Measurements from ENCODE around the gene TMEM270. TPM values are rescaled to one million over a fixed set of nuclear protein-coding genes. Genes with fewer than 3 reads are reported as not detected.

The TMEM270 gene
- polyA plus RNA-seq, 1 donor from 2014 or later = not detected

DNA sequence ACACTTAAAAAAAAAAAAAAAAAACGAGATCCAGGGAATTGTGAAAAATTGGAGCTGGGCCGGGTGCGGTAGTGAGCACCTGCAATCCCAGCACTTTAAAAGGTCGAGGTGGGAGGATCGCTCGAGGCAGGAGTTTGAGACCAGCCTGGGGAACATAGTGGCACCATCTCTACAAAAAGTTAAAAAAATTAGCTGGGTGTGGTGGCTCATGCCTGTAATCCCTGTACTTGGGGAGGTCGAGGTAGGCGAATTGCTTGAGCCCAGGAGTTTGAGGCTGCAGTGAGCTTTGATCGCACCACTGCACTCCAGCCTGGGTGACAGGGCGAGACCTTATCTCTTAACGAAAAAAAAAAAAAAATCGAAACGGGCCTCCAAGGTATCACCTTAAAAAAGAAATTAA, 28.2 kb upstream of the TMEM270 start:
- Histone ChIP-seq H3K79me2 (replicated peaks; ENCODE audit: insufficient read depth, low read length) (no peaks in the 10 kb centered on the region), H2AFZ (ENCODE audit: low read depth, low read length) (no peak overlapping the region), H3K9me3 (ENCODE audit: low read length) (peaks cover 4% of the 10 kb centered on the region), H3K27me3 (ENCODE audit: insufficient read depth, low read depth, low read length) (no peaks in the 10 kb centered on the region), H4K20me1 (ENCODE audit: insufficient read depth) (no peaks in the 10 kb centered on the region), H3K9ac (ENCODE audit: low read length) (no peak overlapping the region), H3K36me3 (ENCODE audit: insufficient read depth, low read length) (no peaks in the 10 kb centered on the region), H3K27ac (ENCODE audit: low read length) (no peak overlapping the region), H3F3A (ENCODE audit: insufficient read depth, low read length, poor library complexity, severe bottlenecking) (no peaks in the 10 kb centered on the region), H3K9me2 (ENCODE audit: insufficient read depth, low read length) (no peaks in the 10 kb centered on the region), H3K4me3 (ENCODE audit: low read length) (no peak overlapping the region), H3K4me2 (ENCODE audit: low read length) (no peak overlapping the region)
- TF ChIP-seq CTCF (IDR thresholded peaks at IDR 0.05; ENCODE audit: poor library complexity, severe bottlenecking) (no peak), EZH2 (IDR thresholded peaks at IDR 0.05; ENCODE audit: borderline replicate concordance, insufficient read depth, low read length, poor library complexity, severe bottlenecking) (no peak), MXI1 (conservative IDR thresholded peaks at IDR 0.05; ENCODE audit: poor library complexity, severe bottlenecking) (no peak), EP300 (conservative IDR thresholded peaks at IDR 0.05; ENCODE audit: poor library complexity, severe bottlenecking) (no peak), RAD21 (conservative IDR thresholded peaks at IDR 0.05) (no peak), TAF1 (IDR thresholded peaks at IDR 0.05; ENCODE audit: low read depth) (no peak)
- TF ChIP-seq, protein P1, sequence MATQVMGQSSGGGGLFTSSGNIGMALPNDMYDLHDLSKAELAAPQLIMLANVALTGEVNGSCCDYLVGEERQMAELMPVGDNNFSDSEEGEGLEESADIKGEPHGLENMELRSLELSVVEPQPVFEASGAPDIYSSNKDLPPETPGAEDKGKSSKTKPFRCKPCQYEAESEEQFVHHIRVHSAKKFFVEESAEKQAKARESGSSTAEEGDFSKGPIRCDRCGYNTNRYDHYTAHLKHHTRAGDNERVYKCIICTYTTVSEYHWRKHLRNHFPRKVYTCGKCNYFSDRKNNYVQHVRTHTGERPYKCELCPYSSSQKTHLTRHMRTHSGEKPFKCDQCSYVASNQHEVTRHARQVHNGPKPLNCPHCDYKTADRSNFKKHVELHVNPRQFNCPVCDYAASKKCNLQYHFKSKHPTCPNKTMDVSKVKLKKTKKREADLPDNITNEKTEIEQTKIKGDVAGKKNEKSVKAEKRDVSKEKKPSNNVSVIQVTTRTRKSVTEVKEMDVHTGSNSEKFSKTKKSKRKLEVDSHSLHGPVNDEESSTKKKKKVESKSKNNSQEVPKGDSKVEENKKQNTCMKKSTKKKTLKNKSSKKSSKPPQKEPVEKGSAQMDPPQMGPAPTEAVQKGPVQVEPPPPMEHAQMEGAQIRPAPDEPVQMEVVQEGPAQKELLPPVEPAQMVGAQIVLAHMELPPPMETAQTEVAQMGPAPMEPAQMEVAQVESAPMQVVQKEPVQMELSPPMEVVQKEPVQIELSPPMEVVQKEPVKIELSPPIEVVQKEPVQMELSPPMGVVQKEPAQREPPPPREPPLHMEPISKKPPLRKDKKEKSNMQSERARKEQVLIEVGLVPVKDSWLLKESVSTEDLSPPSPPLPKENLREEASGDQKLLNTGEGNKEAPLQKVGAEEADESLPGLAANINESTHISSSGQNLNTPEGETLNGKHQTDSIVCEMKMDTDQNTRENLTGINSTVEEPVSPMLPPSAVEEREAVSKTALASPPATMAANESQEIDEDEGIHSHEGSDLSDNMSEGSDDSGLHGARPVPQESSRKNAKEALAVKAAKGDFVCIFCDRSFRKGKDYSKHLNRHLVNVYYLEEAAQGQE (IDR thresholded peaks at IDR 0.05; ENCODE audit: borderline replicate concordance) = no peak

GRCh38 chr7:73833251-73833919, 27.6 kb upstream of the TMEM270 start:
- Histone ChIP-seq H3K36me3 (ENCODE audit: insufficient read depth, low read length) (no peaks in the 10 kb centered on the region), H3K4me2 (ENCODE audit: low read length) (no peak overlapping the region), H3K9me3 (ENCODE audit: low read length) (peaks cover 4% of the 10 kb centered on the region), H3K4me3 (ENCODE audit: low read length) (no peak overlapping the region), H4K20me1 (ENCODE audit: insufficient read depth) (no peaks in the 10 kb centered on the region), H3K9ac (ENCODE audit: low read length) (no peak overlapping the region), H3K9me2 (ENCODE audit: insufficient read depth, low read length) (no peaks in the 10 kb centered on the region), H3K27ac (ENCODE audit: low read length) (no peak overlapping the region), H3F3A (ENCODE audit: insufficient read depth, low read length, poor library complexity, severe bottlenecking) (no peaks in the 10 kb centered on the region), H3K27me3 (ENCODE audit: insufficient read depth, low read depth, low read length) (no peaks in the 10 kb centered on the region), H3K79me2 (replicated peaks; ENCODE audit: insufficient read depth, low read length) (no peaks in the 10 kb centered on the region), H2AFZ (ENCODE audit: low read depth, low read length) (no peak overlapping the region)
- TF ChIP-seq CTCF (IDR thresholded peaks at IDR 0.05; ENCODE audit: poor library complexity, severe bottlenecking) = no peak
- no peak for TF ChIP-seq MXI1 (conservative IDR thresholded peaks at IDR 0.05; ENCODE audit: poor library complexity, severe bottlenecking)
- no peak for TF ChIP-seq RAD21 (conservative IDR thresholded peaks at IDR 0.05)
- TF ChIP-seq, protein P1 (IDR thresholded peaks at IDR 0.05; ENCODE audit: borderline replicate concordance) = no peak
- TF ChIP-seq EZH2 (IDR thresholded peaks at IDR 0.05; ENCODE audit: borderline replicate concordance, insufficient read depth, low read length, poor library complexity, severe bottlenecking) = no peak
- no peak for TF ChIP-seq EP300 (conservative IDR thresholded peaks at IDR 0.05; ENCODE audit: poor library complexity, severe bottlenecking)
- no peak for TF ChIP-seq POLR2AphosphoS5 (IDR thresholded peaks at IDR 0.05)
- no peak for TF ChIP-seq SMC3 (conservative IDR thresholded peaks at IDR 0.05; ENCODE audit: poor library complexity)
- TF ChIP-seq TAF1 (IDR thresholded peaks at IDR 0.05; ENCODE audit: low read depth) = no peak

Data from neural cell (in vitro differentiated cells).